HG02973 (cell line): ENCODE measurements around the gene DEFB124.
"Not testable (repeated sequence)": the region's sequence is repeated elsewhere in the genome, so short reads cannot be mapped to it uniquely, and the experiment has no call there.

Source experiments
- ATAC-seq: cut with Tn5 transposase; IDR thresholded peaks from one replicate; pipeline ENCODE4 v1.9.1; 2021; ENCODE audit warnings: moderate library complexity; ENCODE audit not compliant: unreplicated experiment

DEFB124 gene

GRCh38 chr20:31474758-31475427 is at the start of gene DEFB124, which contains the start of gene REM1:
Gene DEFB124 (minus strand): TSS chr20:31475127. CDS start chr20:31473013, 2,114 bp downstream.
Gene REM1 (plus strand): TSS chr20:31475288. CDS start chr20:31476446, 1,158 bp downstream.
- no peak for ATAC-seq

- ATAC-seq, result no peak
These were observed 48.7 kb upstream of the DEFB124 start for GRCh38 chr20:31523361-31524283.

DNA sequence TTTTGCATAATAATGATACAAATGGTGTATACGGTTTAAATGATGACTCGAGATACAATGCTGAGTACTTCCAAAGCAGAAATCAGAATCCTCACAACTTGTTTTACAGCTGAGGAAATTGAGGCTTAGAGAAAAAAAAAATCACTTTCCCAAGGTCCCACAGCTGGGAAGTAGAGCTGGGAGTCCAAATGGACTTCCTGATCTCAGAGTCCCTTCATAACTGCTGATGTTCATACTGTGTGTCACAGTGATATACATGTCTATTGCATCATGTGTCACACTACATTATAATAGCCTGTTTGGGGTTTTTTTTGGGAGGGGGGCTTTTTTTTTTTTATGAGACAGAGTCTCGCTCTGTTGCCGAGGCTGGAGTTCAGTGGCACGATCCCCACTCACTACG is 47.8 kb upstream of the DEFB124 start:
- ATAC-seq, result no peak

DNA sequence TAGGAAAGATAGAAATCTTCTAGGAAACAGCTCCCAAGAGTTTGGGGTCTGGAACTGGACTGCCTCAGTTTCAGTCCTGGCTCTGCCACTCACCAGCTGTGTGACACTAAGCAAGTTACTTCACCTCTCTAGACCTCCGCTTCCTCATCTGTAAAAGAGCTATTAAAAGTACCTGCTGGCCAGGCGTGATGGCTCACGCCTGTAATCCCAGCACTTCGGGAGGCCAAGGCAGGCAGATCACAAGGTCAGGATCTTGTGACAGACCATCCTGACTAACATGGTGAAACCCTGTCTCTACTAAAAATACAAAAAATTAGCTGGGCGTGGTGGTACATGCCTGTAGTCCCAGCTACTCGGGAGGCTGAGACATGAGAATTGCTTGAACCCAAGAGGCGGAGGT is 46.3 kb upstream of the DEFB124 start:
- not testable (repeated sequence) for ATAC-seq

DNA sequence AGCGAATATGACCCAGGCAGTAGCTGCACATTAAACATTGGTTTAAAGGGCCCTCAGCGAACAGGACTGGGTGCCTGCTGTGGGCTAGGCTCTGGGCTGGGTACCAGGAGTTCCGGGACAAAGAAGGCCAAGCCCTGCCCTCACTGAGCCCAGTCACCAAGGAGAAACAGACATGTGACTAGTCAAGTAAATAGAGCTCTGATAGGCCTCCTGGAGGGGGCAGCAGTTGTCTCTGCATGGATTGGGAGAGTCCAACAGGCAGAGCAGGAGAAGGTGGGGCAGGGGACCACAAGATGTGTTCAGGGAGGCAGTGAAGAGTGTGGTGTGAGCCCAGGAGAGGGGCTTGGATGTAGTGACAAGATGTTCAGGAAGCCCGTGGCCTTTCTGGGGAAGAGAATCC is 42.4 kb upstream of the DEFB124 start:
- no peak for ATAC-seq

DNA sequence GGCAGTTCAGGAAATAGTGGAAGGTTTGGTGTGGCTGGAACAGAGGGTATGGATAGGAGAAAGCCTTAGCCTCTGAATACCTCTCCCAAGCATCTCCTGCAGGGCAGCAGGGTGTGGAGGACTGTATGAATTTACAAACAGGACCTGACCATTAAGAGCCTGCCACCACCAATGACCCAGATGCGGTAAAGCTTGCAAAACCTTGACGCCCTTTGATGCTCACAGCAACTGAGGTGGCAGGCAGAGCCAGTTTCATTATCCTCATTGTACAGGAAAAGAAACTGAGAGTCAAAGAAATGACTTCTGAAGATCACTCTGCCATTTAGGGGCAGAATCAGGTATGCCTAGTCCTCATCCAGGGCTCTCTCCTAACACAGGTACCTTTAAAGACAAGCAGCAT is 41.7 kb upstream of the DEFB124 start:
- ATAC-seq, result no peak

DNA sequence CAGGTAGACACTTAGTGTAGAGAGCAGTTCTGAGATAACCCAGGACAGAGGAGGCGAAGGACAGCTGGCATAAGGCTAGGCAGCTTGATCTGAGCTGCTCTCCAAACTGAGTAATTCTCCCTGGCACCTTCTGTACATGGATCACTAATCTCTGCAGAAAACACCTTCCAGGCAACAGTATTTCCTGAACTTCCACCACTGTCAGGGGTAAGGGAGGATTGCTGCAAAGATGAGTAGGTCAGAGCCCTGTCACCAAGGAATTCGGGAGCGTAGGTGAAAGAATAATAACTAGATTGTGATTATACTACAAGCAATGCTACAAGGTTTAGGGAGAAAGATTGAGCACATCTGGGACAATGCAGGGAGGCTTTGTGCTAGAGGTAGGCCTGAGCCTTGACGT is 41.2 kb upstream of the DEFB124 start:
- no peak for ATAC-seq

DNA sequence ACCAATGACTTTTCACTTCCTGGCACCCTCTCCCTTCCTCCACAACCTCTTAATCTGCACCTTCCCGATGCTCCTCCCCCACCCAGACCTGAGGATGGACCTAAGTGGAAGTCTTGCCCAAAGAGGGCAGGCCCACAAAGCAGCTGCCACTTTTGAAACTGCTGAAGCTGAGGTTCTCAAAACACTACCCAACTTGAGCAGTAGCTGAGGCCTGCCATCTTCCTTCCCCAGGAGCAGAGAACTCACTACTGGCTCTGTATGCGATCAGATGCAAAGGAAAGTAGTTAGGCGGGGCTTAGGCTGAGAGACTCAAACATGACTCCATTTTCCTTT is 40.8 kb upstream of the DEFB124 start:
- ATAC-seq, result no peak

- ATAC-seq, result no peak
These were observed 40.3 kb upstream of the DEFB124 start for GRCh38 chr20:31515072-31515774.

DNA sequence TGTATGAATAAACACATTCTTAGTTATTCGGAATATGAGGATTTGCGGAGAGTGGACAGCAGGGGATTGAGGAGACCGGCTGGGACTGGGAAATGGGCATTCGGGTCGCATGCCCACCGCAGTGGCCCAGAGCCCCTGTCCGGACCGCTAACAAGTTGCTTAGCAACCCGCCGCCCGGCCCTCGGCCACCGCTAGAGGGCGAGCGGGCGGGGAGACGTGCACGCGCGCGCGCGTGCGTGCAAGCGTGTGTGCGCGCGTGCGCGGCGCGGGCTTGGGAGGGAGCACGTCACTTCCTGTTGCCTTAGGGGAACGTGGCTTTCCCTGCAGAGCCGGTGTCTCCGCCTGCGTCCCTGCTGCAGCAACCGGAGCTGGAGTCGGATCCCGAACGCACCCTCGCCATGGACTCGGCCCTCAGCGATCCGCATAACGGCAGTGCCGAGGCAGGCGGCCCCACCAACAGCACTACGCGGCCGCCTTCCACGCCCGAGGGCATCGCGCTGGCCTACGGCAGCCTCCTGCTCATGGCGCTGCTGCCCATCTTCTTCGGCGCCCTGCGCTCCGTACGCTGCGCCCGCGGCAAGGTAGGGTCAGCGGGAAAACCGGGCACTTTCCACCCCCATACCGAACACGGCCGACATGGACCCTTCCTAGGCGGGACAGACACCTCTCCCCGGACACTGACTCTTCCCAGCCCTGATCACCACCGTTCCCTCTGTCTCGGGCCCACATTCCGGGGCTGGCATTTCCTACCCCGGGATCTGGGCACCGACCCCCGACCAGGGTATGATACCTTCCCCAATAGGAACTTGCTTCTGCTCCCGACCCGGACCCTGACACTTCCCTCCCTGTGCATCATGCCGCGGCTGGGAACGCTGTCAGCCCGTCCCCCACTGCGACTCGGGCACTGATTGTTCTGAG is 39.5 kb upstream of the DEFB124 start, which contains the start of gene HM13:
TSS of gene HM13 (plus strand) at position 289 of the 918 bp plus-strand sequence. CDS start at position 399, 110 bp downstream.
- ATAC-seq, result peak; percentile 85

GRCh38 chr20:31508517-31509244 is 33.8 kb upstream of the DEFB124 start:
- no peak for ATAC-seq

DNA sequence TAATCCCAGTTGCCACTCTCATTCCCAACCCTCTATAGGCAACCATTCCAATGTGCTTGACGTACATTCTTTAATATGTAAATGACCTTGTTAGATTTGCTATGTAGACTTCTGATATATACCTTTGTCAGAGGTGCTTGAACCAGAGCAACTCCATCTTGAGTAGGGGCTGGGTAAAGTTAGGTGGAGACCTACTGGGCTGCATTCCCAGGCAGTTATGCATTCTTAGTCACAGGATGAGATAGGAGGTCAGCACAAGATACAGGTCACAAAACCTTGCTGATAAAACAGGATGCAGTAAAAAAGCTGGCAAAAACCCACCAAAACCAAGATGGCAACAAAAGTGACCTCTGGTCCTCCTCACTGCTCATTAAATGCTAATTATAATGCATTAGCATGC is 31.0 kb upstream of the DEFB124 start:
- no peak for ATAC-seq

DNA sequence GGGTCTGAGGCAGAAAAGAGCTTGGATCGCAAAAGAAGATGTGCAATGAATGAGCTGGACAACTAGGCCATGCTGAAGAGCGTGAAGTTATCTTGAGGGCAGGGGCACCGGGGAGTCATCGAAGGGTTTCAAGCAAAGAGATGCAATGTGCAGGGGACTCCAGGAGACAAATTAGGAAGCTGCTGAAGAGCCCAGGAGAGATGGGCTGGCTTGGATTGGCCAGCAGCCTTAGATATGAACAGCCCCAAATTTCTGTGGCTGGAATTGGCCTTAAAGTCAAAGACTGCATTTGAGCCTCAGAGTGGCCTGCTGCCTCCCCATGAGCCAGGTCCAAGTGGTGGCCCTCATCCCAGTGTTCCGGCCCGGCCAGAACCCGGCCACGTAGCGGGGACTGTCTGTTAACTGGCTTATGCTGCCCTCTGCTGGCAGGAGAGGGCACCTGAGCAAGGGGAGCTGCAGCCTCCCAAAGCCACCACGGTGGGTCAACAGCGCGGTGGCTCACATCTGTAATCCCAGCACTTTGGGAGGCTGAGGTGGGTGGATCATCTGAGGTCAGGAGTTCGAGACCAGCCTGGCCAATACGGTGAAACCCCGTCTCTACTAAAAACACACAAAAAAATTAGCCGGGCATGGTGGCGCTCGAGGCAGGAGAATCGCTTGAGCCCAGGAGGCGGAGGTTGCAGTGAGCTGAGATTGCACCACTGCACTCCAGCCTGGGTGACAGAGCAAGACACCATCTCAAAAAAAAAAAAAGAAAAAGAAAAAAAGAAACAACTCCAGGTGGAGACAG is 28.2 kb upstream of the DEFB124 start:
- peak; percentile 85 for ATAC-seq

DNA sequence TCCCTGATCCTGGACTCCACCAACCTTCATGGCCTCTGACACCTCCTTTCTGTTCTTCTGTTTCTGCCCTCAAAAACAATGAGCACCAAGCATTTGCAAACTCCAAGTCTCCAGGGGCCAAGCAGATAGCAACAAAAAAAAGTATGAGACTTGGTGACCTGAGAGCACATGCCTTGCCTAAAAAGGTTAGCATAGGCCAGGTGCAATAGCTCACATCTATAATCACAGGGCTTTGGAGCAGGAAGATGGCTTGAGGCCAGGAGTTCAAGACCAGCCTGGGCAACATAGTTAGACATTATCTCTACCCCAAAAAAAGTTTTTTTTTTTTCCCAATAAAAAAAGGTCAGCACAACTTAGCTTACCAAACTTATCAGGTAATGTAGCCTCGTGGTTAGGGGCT is 25.6 kb upstream of the DEFB124 start:
- ATAC-seq, result no peak

DNA sequence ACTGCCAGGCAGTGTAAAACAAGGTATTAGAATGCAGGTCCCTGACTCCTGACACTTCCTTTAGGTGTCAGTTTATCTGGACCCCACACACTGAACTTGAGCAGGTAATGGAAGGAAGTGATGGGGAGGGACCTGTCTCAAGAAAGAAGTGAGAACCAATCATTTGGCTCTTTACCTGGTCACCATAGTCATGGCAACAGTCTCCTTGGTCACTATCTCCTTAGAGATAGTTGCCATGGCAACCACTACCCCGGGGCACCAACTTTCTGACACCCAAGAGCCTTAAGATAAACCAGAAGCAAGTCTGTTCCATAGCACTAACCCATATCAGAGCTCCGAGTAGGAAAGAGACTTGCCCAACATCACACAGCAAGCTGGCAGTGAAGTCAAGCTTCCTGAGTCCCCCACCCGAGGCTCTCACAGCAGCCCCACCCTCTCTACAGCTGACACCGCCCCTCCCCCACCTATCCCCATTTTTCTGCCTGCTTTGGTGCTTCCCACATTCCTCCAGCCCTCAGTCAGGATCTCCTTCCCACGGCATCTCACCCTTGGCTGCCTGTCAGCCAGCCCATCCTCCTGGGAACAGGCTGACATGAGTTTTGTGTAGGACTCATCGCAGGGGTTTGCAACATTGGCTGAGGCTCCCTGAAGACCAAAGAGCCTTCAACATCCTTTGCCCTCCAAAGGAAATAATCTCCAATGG is 23.1 kb upstream of the DEFB124 start:
- no peak for ATAC-seq

DNA sequence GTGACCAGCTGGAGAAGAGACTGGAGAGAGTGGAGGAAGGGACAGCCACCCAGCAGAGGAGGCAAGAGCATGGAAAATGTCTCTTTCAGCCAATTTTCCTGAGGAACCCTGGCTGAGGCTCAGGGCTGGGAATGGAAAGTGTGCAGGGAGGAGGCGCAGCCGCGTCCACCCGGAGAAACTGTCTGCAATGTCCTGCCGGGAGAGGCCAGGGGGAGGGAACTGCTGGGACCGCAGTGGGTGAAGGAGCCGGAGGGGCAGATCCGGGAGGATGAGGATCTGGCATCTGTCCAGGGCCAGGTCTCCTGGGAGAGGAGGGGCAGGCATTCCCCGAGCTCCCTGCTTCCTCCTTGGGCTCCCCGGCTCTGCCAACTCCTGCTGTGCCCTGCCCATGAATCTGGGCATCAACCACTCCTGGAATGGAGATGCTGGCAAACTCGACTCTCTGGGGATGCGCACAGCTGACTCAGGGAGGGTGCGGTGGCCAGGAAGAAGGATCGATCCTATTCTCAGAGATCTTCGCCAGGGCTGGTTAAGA is 21.9 kb upstream of the DEFB124 start:
- ATAC-seq, result no peak

DNA sequence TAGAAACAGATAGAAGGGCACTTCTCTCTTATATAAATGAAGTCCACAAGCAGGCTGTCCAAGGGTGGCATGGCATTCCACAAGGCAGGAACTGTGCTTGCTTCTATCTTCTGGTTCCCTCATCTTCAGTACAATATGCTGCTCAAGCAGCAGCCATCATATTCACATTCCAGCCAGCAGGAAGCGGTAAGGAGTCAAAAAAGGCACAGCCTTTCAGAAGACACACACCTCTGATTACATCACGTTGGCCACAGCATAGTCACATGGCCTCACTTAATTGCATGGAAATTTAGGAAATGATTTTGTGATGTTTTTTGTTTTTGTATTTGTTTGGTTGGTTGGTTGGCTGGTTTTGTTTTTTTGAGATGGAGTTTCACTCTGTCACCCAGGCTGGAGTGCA is 19.2 kb upstream of the DEFB124 start:
- ATAC-seq, result no peak

- ATAC-seq, result no peak
These were observed 15.8 kb upstream of the DEFB124 start for GRCh38 chr20:31490752-31491151.
